H9 (cell line): ENCODE results near the gene TLR10. TPM values are rescaled to one million over a fixed set of nuclear protein-coding genes. Genes with fewer than 3 reads are reported as not detected.

Source experiments
- DNase-seq: peaks from one replicate; pipeline ENCODE4 v3.0.0-alpha.2; 2017
- H2AFZ ChIP-seq: one replicate; pipeline ENCODE4 v1.6.1; 2013; ENCODE audit warnings: mild to moderate bottlenecking, low read length, control low read depth, moderate library complexity
- H2AK5ac ChIP-seq: 2 replicates; pipeline ENCODE4 v1.6.1; 2013; ENCODE audit warnings: low read length, control low read depth, mixed read lengths; ENCODE audit not compliant: insufficient read length
- H2BK120ac ChIP-seq: one replicate; pipeline ENCODE4 v1.6.1; 2013; ENCODE audit warnings: low read depth, mild to moderate bottlenecking, low read length, control low read depth, inconsistent platforms; ENCODE audit not compliant: poor library complexity, severe bottlenecking
- H2BK12ac ChIP-seq: 2 replicates; pipeline ENCODE4 v1.6.1; 2013; ENCODE audit warnings: low read length, control low read depth, mixed read lengths, low read depth; ENCODE audit not compliant: insufficient read length
- H2BK15ac ChIP-seq: 2 replicates; pipeline ENCODE4 v1.6.1; 2013; ENCODE audit warnings: low read depth, low read length, control low read depth
- H2BK20ac ChIP-seq: one replicate; pipeline ENCODE4 v1.6.1; 2013; ENCODE audit warnings: low read depth, mild to moderate bottlenecking, low read length, control low read depth, inconsistent platforms; ENCODE audit not compliant: poor library complexity, severe bottlenecking
- H2BK5ac ChIP-seq: 2 replicates; pipeline ENCODE4 v1.6.1; 2013; ENCODE audit warnings: low read length, control low read depth, mixed read lengths; ENCODE audit not compliant: insufficient read length
- H3K14ac ChIP-seq: 2 replicates; pipeline ENCODE4 v1.6.1; 2013; ENCODE audit warnings: low read length, control low read depth; ENCODE audit not compliant: insufficient read depth
- H3K18ac ChIP-seq: 2 replicates; pipeline ENCODE4 v1.6.1; 2013; ENCODE audit warnings: low read depth, mild to moderate bottlenecking, mixed read lengths, low read length, control low read depth; ENCODE audit not compliant: insufficient read length
- H3K23ac ChIP-seq: 2 replicates; pipeline ENCODE4 v1.6.1; 2013; ENCODE audit warnings: low read length, control low read depth, mixed read lengths, low read depth; ENCODE audit not compliant: insufficient read length
- H3K23me2 ChIP-seq: 2 replicates; pipeline ENCODE4 v1.6.1; 2013; ENCODE audit warnings: low read depth, mild to moderate bottlenecking, mixed read lengths, low read length, control low read depth; ENCODE audit not compliant: insufficient read length, poor library complexity, severe bottlenecking
- H3K27ac ChIP-seq: 2 replicates; pipeline ENCODE4 v1.5.1; 2013; ENCODE audit warnings: low read length, control low read depth, mixed read lengths, low read depth; ENCODE audit not compliant: insufficient read length
- H3K27me3 ChIP-seq: 2 replicates; pipeline ENCODE4 v1.6.1; 2013; ENCODE audit warnings: low read length, control low read depth, inconsistent platforms; ENCODE audit not compliant: insufficient read depth
- H3K4ac ChIP-seq: 2 replicates; pipeline ENCODE4 v1.6.1; 2013; ENCODE audit warnings: low read depth, mild to moderate bottlenecking, control low read depth, inconsistent platforms, low read length, moderate library complexity
- H3K4me1 ChIP-seq: 2 replicates; pipeline ENCODE4 v1.6.1; 2013; ENCODE audit warnings: low read length, control low read depth, inconsistent platforms; ENCODE audit not compliant: insufficient read depth
- H3K4me2 ChIP-seq: 2 replicates; pipeline ENCODE4 v1.6.1; 2013; ENCODE audit warnings: low read length, control low read depth, mixed read lengths; ENCODE audit not compliant: insufficient read length, insufficient read depth
- H3K56ac ChIP-seq: 2 replicates; pipeline ENCODE4 v1.6.1; 2013; ENCODE audit warnings: low read depth, mild to moderate bottlenecking, mixed read lengths, low read length, control low read depth; ENCODE audit not compliant: insufficient read length
- H3K79me1 ChIP-seq: 2 replicates; pipeline ENCODE4 v1.6.1; 2013; ENCODE audit warnings: low read depth, mild to moderate bottlenecking, moderate library complexity, low read length, control low read depth, inconsistent platforms; ENCODE audit not compliant: insufficient read depth, poor library complexity, severe bottlenecking
- H3K79me2 ChIP-seq: 2 replicates; pipeline ENCODE4 v1.6.1; 2013; ENCODE audit warnings: low read length, control low read depth, inconsistent platforms; ENCODE audit not compliant: insufficient read depth
- H3K9ac ChIP-seq: 2 replicates; pipeline ENCODE4 v1.6.1; 2013; ENCODE audit warnings: low read length, control low read depth, mixed read lengths; ENCODE audit not compliant: insufficient read length; ENCODE audit errors: extremely low read depth
- H3K9me3 ChIP-seq: one replicate; pipeline ENCODE4 v1.6.1; 2013; ENCODE audit warnings: low read depth, low read length, inconsistent platforms; ENCODE audit not compliant: control insufficient read depth
- H3T11ph ChIP-seq: one replicate; pipeline ENCODE4 v1.6.1; 2013; ENCODE audit warnings: mild to moderate bottlenecking, low read length, control low read depth, inconsistent platforms
- H4K20me1 ChIP-seq: one replicate; pipeline ENCODE4 v1.6.1; 2013; ENCODE audit not compliant: control insufficient read depth, insufficient read length, insufficient read depth
- H4K5ac ChIP-seq: 2 replicates; pipeline ENCODE4 v1.6.1; 2013; ENCODE audit warnings: low read depth, mild to moderate bottlenecking, mixed read lengths, low read length, control low read depth; ENCODE audit not compliant: insufficient read length
- H4K8ac ChIP-seq: replicated peaks from 2 replicates; pipeline ENCODE4 v1.6.1; 2013; ENCODE audit warnings: low read length, control low read depth, mixed read lengths, low read depth; ENCODE audit not compliant: insufficient read length
- H4K91ac ChIP-seq: 2 replicates; pipeline ENCODE4 v1.6.1; 2013; ENCODE audit warnings: low read depth, mild to moderate bottlenecking, moderate library complexity, mixed read lengths, low read length, control low read depth; ENCODE audit not compliant: insufficient read length
- H3K27ac Mint-ChIP-seq, 3 experiments: 2 replicates in 2 of 3; 3 replicates in 1 of 3; pipeline ENCODE4 v1.8.0; 2020 to 2021; ENCODE audit warnings: mixed read lengths in 3 of 3, mild to moderate bottlenecking in 1 of 3, moderate library complexity in 1 of 3
- H3K27me3 Mint-ChIP-seq: 2 replicates; pipeline ENCODE4 v1.8.0; 2021; ENCODE audit warnings: low read depth, mild to moderate bottlenecking, moderate library complexity, mixed read lengths
- H3K36me3 Mint-ChIP-seq, 3 experiments: 2 replicates in 2 of 3; 3 replicates in 1 of 3; pipeline ENCODE4 v1.8.0; 2020 to 2021; ENCODE audit warnings: low read depth in 3 of 3, mixed read lengths in 3 of 3; ENCODE audit not compliant: insufficient read depth in 1 of 3
- H3K4me1 Mint-ChIP-seq, 2 experiments: 2 replicates each; pipeline ENCODE4 v1.8.0; 2020; ENCODE audit warnings: mixed read lengths in 2 of 2
- H3K4me3 Mint-ChIP-seq, 2 experiments: 2 replicates in 1 of 2; 3 replicates in 1 of 2; pipeline ENCODE4 v1.8.0; 2020 to 2021; ENCODE audit warnings: mild to moderate bottlenecking in 2 of 2, mixed read lengths in 2 of 2, moderate library complexity in 1 of 2
- H3K9me3 Mint-ChIP-seq, 2 experiments: 2 replicates in 1 of 2; 3 replicates in 1 of 2; pipeline ENCODE4 v1.8.0; 2020; ENCODE audit warnings: mild to moderate bottlenecking in 2 of 2, mixed read lengths in 2 of 2, moderate library complexity in 1 of 2
- CTCF ChIP-seq: fragments of 200-600 bp; sonication (generic); conservative IDR thresholded peaks from 3 replicates; pipeline ENCODE4 v1.8.0; 2021; ENCODE audit warnings: antibody characterized with exemption, mild to moderate bottlenecking
- WGBS: extraction: QIAGEN DNeasy Blood & Tissue Kit; methylation state at CpG from one replicate; pipeline ENCODE4 v1.1.7; 2013; ENCODE audit warnings: missing lambda C conversion rate, low lambda C conversion rate, mixed read lengths; ENCODE audit not compliant: insufficient read length; ENCODE audit errors: extremely low coverage; 5-methylcytosine and 5-hydroxymethylcytosine counted together
- total RNA-seq: library from RNA; stranded (reverse); gene quantifications from 2 replicates; pipeline ENCODE4 v1.2.1, GENCODE V29; 2021

Gene TLR10
- total RNA-seq, 1 experiment from 2014 or later = not detected

- H3K27ac Mint-ChIP-seq = no peak overlapping the region
- Histone ChIP-seq H3K23ac (no peak overlapping the region), H3K9me3 (peaks cover 12% of the 10 kb centered on the region), H2BK15ac (no peak overlapping the region), H3K23me2 (no peaks in the 10 kb centered on the region), H3K4ac (no peak overlapping the region), H4K8ac (no peak overlapping the region), H3K9ac (no peak overlapping the region), H4K91ac (no peak overlapping the region), H2BK120ac (no peak overlapping the region), H4K20me1 (no peaks in the 10 kb centered on the region), H3K4me1 (no peaks in the 10 kb centered on the region), H2AFZ (no peak overlapping the region), H3K4me2 (no peak overlapping the region), H3K79me2 (no peaks in the 10 kb centered on the region), H3K56ac (no peak overlapping the region), H2BK5ac (no peak overlapping the region), H3K27me3 (no peaks in the 10 kb centered on the region), H3T11ph (no peak overlapping the region), H3K14ac (no peak overlapping the region), H2AK5ac (no peak overlapping the region), H2BK20ac (no peak overlapping the region), H4K5ac (no peak overlapping the region), H3K27ac (no peak overlapping the region), H3K18ac (no peak overlapping the region), H2BK12ac (no peak overlapping the region), H3K79me1 (no peaks in the 10 kb centered on the region)
- no peak overlapping the region for H3K4me3 Mint-ChIP-seq
- peaks cover 2% of the 10 kb centered on the region for H3K27me3 Mint-ChIP-seq
- DNase-seq = no peak
- peaks cover 12 to 23% (median 13%) of the 10 kb centered on the region in 3 experiments for H3K36me3 Mint-ChIP-seq
- no peak for TF ChIP-seq CTCF
- H3K4me1 Mint-ChIP-seq = no peaks in the 10 kb centered on the region
- no CpG with 5 or more reads among the region's 2 CpGs for WGBS
- peaks cover 26 to 37% of the 10 kb centered on the region in 2 experiments for H3K9me3 Mint-ChIP-seq
Measured at GRCh38 chr4:38800366-38800765, 17.6 kb upstream of the TLR10 start.
